Renal pelvis (tissue), 4 donors: ENCODE results near the gene PLGRKT. TPM values are rescaled to one million over a fixed set of nuclear protein-coding genes. Genes with fewer than 3 reads are reported as not detected.
"Not testable (repeated sequence)": the region's sequence is repeated elsewhere in the genome, so short reads cannot be mapped to it uniquely, and the experiment has no call there.

Source experiments
- DNase-seq: peaks from one replicate; pipeline ENCODE4 v3.0.0-alpha.2; 2013
- polyA plus RNA-seq, 3 donors: library from polyadenylated mRNA; unstranded; fragments of 120-200 nt; gene quantifications; one replicate each; pipeline ENCODE4 v1.2.1, GENCODE V29; 2013; ENCODE audit not compliant: insufficient read length in 3 of 3

The PLGRKT gene
- polyA plus RNA-seq, 3 donors: 31.4 to 40.4 (median 36.0) TPM

DNA sequence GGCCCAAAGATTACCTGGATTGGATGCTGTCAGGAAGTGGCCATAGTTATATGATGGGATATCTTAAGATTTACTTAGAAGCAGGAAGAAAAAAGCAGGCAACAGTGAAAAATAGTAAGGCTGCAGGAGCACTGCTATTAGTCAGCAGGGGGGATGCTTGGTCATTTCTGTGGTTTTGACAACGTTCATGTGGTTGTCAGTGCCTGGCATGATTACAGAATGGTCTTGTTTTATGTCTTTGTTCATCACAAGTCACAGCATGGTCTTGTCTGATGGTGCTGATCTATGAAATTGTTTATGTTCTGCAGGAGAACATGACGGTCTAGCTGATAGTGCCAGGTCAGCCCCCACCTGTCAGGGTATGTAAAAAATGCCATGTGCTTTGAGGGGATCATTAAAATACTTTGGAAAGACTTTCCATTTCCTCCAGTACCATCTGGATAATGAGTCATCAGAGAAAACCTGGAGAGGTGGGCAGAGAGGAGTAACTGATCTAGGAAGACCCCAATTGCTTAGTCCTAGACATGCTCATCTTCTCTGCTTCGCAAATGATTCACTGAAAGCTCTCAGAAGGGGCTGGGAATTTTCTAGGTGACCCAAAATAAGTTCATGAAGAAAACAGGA is 48.5 kb downstream of the PLGRKT start:
- no peak for DNase-seq

GRCh38 chr9:5388026-5388819 is 49.5 kb downstream of the PLGRKT start:
- DNase-seq: no peak

DNA sequence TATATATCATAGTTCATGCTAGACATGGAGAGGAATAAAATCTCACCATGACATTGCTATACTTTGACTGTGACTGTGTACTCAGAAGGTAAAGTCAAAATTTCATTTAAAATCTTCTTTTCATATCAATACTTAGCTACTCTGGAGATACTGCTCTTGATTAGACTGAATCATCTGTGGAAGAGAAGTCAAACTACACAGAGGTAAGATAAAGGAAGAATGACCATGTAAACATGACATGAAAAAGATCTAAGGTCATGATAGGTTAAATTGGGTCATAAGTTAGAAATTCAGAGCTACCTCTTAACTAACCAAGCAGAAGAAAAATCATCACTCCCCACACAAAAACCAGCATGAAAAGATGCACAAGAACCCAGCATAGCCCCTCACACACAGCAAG is 53.3 kb downstream of the PLGRKT start:
- no peak for DNase-seq

GRCh38 chr9:5382479-5382878 is 55.2 kb downstream of the PLGRKT start:
- no peak for DNase-seq

GRCh38 chr9:5375790-5376477 is 61.8 kb downstream of the PLGRKT start:
- no peak for DNase-seq

DNA sequence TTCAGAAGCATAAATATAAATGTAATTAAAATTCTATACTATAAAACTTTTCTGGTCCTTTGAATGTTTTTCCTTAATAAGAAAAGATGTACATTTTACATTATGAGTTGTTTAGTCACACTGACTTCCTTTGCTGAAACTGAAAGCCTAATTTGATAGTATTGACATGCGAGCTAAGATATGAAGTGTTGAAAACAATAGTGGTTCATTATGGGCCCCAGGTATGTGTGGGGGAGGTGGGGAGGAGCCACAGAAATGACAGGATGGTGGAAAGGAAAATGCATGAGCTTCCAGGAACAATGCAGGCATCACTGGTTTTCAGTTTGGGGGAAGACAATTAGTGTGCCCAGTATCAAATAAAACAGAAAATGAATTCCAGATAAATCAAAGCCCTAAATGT is 62.6 kb downstream of the PLGRKT start:
- DNase-seq: no peak

GRCh38 chr9:5364294-5365024 is 73.3 kb downstream of the PLGRKT start:
- no peak for DNase-seq

GRCh38 chr9:5361326-5362010 is 76.3 kb downstream of the PLGRKT start:
- no peak for DNase-seq

- no peak for DNase-seq
Measured at GRCh38 chr9:5360341-5360740, 77.4 kb downstream of the PLGRKT start.

DNA sequence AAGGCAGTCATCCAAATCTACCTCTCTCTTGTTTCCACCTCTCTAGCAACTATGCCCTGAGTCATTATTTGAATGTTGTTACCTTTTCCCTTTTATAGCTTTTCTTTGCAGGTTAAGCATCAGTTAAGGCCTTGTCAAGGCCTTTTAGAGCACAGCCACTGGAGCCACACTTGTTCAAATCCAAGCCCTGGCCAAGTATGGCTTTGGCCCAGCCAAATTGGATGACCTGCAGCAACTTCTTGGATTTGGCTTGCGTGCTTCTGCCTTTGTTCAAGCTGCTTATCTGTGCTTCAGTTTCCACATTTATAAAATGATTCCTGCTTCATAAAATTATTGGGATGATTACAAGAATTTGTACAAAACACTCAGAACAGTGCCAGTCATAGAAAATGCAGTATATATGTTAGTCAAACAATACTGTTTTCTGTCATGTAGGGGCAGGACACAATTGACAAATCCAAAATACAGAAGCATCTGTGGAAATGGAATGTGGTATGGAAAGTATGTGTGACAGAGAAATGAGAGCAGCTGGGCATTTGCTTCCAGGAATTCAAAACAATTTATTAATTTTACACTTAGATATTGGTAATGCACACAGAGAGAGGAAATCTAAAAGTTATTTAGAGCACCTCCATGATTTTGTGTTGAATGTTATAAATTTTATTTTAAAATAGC is 80.2 kb downstream of the PLGRKT start:
- no peak for DNase-seq

- no peak for DNase-seq
Measured at GRCh38 chr9:5355817-5356216, 81.9 kb downstream of the PLGRKT start.

DNA sequence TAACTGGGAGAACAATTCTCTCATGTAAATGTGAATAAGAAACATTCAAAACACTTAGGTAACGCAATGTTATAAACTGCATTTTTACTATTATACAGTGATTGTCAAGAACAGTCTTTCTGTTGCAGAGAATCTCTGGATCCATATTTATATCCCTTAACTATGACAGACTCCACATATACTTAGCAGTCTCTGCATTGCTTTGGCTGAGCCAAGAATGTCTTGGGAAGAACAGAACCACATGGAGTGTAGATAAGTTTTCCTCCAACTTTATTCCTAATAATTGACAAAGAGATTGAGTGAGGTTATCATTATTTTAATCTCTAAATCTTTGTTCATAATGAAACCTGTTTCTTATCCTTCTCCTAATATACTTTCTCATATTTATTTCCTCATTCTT is 82.5 kb downstream of the PLGRKT start:
- DNase-seq: no peak

DNA sequence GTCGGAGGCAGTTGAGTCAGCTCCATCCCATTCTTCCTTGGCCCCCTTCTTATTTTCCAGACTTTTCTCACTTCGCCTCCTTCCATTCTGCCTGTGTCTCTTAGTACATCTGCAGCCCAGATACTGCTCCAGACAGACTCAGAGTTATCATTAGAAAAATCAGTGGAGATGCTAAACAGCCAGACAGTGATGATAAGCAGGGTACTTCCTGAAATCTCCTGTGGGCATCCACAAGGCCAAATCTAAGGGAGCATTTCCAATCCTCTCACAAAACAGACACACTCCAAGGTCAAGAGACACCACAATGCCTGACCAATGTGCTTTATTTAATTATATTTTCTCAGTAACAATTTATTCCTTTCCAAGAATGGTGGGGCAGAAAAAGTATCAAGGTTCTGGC is 83.5 kb downstream of the PLGRKT start:
- no peak for DNase-seq

DNA sequence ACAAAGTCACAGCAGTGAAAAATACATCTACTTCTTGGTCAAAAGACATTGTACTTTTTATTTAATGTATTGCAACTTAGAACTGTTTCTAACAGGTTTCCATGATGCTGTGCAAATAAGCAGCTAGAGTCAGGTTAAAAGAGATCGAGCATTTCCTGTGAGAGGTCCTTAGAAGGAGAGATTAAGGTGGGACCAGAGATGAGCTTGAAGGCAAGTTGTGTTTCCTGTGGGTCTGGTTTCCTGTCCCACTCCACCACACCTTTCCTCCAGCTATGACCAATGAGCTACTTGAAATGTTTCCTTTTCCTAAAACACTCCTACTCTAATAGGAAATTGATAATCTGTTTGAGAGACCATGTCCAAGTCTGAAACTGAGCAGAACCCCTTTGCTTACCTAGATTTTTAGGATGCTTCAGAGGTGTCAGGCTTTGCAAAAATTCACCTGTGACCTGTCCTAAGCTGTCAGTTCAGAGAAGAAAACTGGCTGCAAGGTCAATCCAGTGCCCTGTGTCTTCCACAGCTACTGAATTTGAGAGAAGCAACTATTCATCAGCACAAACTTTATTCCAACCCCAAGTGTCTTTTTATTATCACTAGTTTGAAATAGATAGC is 85.0 kb downstream of the PLGRKT start:
- no peak for DNase-seq

DNA sequence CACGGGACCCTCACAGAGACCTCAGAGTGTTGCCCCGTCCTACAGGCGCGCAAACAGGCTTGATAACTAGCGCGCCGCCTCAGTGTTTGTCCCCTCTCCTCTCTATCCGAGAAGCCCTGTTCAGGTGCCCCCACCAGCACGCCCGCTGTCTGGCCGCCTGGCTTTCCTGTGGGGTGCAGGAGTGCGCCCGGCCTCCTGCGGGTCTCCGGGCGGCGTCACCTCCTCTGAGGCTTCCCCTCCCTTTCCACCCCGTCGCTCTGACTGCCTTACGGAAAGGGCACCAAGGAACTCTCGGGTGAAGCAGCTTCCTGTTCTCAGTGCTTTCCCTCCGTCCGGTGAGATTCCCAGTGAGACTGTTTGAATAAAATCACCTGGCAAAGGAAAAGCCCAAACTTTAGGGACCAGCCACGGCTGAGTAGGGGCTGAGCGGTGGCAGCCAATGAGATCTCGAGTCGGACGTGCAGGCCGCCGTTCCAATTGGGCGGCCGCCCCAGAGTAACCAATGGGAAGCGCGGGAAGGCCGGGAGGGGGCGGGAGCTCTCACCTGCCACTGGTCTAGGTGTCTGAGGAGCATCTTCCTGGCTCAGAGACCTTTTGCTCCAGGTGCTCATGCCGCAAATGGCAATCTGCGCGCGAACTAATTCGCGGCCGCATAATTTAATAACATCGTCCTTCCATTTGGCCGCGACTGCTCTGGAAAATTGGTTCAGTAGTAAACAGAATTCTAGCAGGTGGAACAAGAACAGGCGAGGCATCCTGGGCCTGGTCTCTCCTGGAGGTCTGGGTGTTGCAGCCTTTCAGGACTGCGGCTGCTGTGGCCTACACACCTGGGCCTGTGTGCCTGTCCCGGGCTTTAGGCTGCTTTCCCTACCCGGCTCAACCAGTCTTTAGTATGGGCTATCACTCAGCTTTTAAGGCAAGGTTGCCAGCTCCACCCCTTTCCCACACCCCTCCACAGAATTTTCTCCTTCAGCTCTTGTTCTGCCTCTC is 98.4 kb downstream of the PLGRKT start, which contains the start of gene RLN1:
TSS of gene RLN1 (minus strand) at position 885 of the 990 bp plus-strand sequence. CDS start at position 755, 130 bp downstream.
- peak; percentile 7 for DNase-seq

GRCh38 chr9:5336688-5337087 is 101.0 kb downstream of the PLGRKT start:
- no peak for DNase-seq

GRCh38 chr9:5331276-5331675 is 106.4 kb downstream of the PLGRKT start:
- not testable (repeated sequence) for DNase-seq

DNA sequence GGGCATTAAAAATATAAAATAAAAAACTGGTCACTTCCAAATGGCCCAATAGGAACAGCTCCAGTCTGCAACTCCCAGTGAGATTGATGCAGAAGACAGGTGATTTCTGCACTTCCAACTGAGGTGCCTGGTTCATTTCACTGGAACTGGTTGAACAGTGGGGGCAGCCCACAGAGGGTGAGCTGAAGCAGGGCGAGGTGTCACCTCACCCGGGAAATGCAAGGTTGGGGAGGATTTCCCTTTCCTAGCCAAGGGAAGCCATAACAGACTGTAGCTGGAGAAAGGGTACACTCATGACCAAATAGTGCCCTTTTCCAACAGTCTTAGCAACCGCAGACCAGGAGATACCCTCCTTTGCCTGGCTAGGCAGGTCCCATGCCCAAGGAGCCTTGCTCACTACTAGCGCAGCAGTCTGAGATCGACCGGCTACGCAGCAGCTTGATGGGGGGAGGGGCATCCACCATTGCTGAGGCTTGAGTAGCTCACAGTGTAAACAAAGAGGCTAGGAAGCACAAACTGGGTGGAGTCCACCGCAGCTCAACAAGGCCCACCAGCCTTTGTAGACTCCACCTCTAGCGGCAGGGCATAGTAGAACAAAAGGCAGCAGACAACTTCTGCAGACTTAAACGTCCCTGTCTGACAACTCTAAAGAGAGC is 110.7 kb downstream of the PLGRKT start:
- no peak for DNase-seq

DNA sequence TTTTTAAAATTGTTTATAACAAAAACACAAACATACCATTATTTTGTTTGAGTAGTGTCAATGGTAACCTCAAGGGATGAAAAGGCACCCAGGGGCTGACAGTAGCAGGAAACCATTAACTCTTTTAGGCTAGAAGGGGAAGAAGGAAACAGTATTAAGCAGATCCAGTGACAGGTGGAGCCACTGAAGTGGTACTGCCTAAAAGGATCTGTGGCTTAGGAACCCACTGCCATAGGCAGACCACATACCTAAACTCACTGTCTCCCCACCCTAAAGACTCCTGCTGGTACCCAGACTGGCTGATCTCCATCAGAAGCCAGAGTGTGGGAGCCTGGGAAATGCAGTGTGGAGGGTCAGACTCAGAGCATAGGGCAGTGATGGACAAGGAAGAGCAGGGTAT is 111.5 kb downstream of the PLGRKT start:
- no peak for DNase-seq
